ENCODE data around the gene TUBA4B.
A peak's percentile ranks its signal among the peaks of the same experiment; 100 is the strongest.

Gene TUBA4B

GRCh38 chr2:219279151-219279915 lies 26.3 kb downstream of the TUBA4B start, which contains the start of gene DNAJB2 (continued):
- TF ChIP-seq ZFP41 (tag by site-specific recombination; IDR thresholded peaks at IDR 0.05; ENCODE audit: borderline replicate concordance) = no peak
- TF ChIP-seq ZNF624 (tag by site-specific recombination; IDR thresholded peaks at IDR 0.05) = no peak
- TF ChIP-seq ZNF157 (tag by site-specific recombination; IDR thresholded peaks at IDR 0.05) = no peak
- TF ChIP-seq, protein P1, sequence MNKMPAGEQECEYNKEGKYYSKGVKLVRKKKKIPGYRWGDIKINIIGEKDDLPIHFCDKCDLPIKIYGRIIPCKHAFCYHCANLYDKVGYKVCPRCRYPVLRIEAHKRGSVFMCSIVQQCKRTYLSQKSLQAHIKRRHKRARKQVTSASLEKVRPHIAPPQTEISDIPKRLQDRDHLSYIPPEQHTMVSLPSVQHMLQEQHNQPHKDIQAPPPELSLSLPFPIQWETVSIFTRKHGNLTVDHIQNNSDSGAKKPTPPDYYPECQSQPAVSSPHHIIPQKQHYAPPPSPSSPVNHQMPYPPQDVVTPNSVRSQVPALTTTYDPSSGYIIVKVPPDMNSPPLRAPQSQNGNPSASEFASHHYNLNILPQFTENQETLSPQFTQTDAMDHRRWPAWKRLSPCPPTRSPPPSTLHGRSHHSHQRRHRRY (tag by site-specific recombination; IDR thresholded peaks at IDR 0.05) = no peak
- TF ChIP-seq ZBTB1 (tag by site-specific recombination; IDR thresholded peaks at IDR 0.05) = no peak
- no peak for TF ChIP-seq ZNF623 (tag by site-specific recombination; IDR thresholded peaks at IDR 0.05)
- no peak for TF ChIP-seq BCL11B (tag by site-specific recombination; IDR thresholded peaks at IDR 0.05; ENCODE audit: low read depth)
- TF ChIP-seq, protein P2, sequence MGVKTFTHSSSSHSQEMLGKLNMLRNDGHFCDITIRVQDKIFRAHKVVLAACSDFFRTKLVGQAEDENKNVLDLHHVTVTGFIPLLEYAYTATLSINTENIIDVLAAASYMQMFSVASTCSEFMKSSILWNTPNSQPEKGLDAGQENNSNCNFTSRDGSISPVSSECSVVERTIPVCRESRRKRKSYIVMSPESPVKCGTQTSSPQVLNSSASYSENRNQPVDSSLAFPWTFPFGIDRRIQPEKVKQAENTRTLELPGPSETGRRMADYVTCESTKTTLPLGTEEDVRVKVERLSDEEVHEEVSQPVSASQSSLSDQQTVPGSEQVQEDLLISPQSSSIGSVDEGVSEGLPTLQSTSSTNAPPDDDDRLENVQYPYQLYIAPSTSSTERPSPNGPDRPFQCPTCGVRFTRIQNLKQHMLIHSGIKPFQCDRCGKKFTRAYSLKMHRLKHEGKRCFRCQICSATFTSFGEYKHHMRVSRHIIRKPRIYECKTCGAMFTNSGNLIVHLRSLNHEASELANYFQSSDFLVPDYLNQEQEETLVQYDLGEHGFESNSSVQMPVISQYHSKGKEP (tag by site-specific recombination; IDR thresholded peaks at IDR 0.05) = peak; percentile 79
- peak; percentile 90 for TF ChIP-seq ZNF629 (tag by site-specific recombination; IDR thresholded peaks at IDR 0.05)
- TF ChIP-seq ZNF274 (IDR thresholded peaks at IDR 0.05; ENCODE audit: low read length) = no peak
- no peak for TF ChIP-seq ZNF274 (tag by site-specific recombination; IDR thresholded peaks at IDR 0.05; ENCODE audit: borderline replicate concordance)
- TF ChIP-seq ZNF26 (tag by site-specific recombination; IDR thresholded peaks at IDR 0.05) = no peak
- TF ChIP-seq ZNF169 (tag by site-specific recombination; IDR thresholded peaks at IDR 0.05) = no peak
- no peak for TF ChIP-seq PRDM1 (tag by site-specific recombination; IDR thresholded peaks at IDR 0.05)
- TF ChIP-seq ZSCAN30 (tag by site-specific recombination; IDR thresholded peaks at IDR 0.05) = peak; percentile 72; the same call in 1 of the 2 replicates
- no peak for TF ChIP-seq ZNF146 (tag by site-specific recombination; IDR thresholded peaks at IDR 0.05)
- TF ChIP-seq GLIS1 (tag by site-specific recombination; IDR thresholded peaks at IDR 0.05) = peak; percentile 82
- no peak for TF ChIP-seq ZNF302 (tag by site-specific recombination; IDR thresholded peaks at IDR 0.05; ENCODE audit: low read depth)
- TF ChIP-seq ZNF654 (tag by site-specific recombination; IDR thresholded peaks at IDR 0.05; ENCODE audit: low read depth) = no peak
- TF ChIP-seq ZNF138 (tag by site-specific recombination; IDR thresholded peaks at IDR 0.05; ENCODE audit: borderline replicate concordance) = no peak
- peak; percentile 86 for TF ChIP-seq SP2 (tag by site-specific recombination; IDR thresholded peaks at IDR 0.05)
- no peak for TF ChIP-seq ZNF747 (tag by site-specific recombination; IDR thresholded peaks at IDR 0.05)
- TF ChIP-seq ZNF473 (tag by site-specific recombination; IDR thresholded peaks at IDR 0.05) = no peak
- no peak for TF ChIP-seq ZNF174 (tag by site-specific recombination; IDR thresholded peaks at IDR 0.05)
- no peak for TF ChIP-seq BCL6B (tag by site-specific recombination; IDR thresholded peaks at IDR 0.05)
- TF ChIP-seq ZNF354C (tag by site-specific recombination; IDR thresholded peaks at IDR 0.05; ENCODE audit: borderline replicate concordance, low read depth) = no peak
- TF ChIP-seq KLF7 (tag by site-specific recombination; IDR thresholded peaks at IDR 0.05; ENCODE audit: borderline replicate concordance) = no peak
- TF ChIP-seq KLF8 (tag by site-specific recombination; IDR thresholded peaks at IDR 0.05) = peak; percentile 75
- TF ChIP-seq ZNF843 (tag by site-specific recombination; IDR thresholded peaks at IDR 0.05) = no peak
- no peak; the same call in 1 of the 2 replicates for TF ChIP-seq ZNF335 (tag by site-specific recombination; conservative IDR thresholded peaks at IDR 0.05)
- no peak for TF ChIP-seq GLI2 (tag by site-specific recombination; IDR thresholded peaks at IDR 0.05; ENCODE audit: borderline replicate concordance, low read depth)
- TF ChIP-seq ZNF132 (tag by site-specific recombination; IDR thresholded peaks at IDR 0.05; ENCODE audit: borderline replicate concordance) = no peak
- TF ChIP-seq ZNF555 (tag by site-specific recombination; conservative IDR thresholded peaks at IDR 0.05) = no peak
- no peak for TF ChIP-seq ZNF837 (tag by site-specific recombination; IDR thresholded peaks at IDR 0.05)

Data from HEK293 (cell line).